K562 (cell line): ENCODE results near the gene SAE1. TPM values are rescaled to one million over a fixed set of nuclear protein-coding genes. Genes with fewer than 3 reads are reported as not detected.

ENCODE experiments used
- BHLHE40 ChIP-seq: IDR thresholded peaks from 2 replicates; pipeline ENCODE4 v1.6.1; 2011; ENCODE audit warnings: low read length, improper control_type of control experiment
- CBX1 ChIP-seq: sonication (generic); IDR thresholded peaks from 2 replicates; pipeline ENCODE4 v1.6.1; 2016; ENCODE audit warnings: antibody characterized with exemption, low read depth, mild to moderate bottlenecking
- CC2D1A ChIP-seq: fragments of 450-650 bp; IDR thresholded peaks from 2 replicates; pipeline ENCODE4 v1.6.1; 2017; ENCODE audit warnings: mild to moderate bottlenecking
- CTBP1 ChIP-seq: fragments of 450-650 bp; IDR thresholded peaks from 2 replicates; pipeline ENCODE4 v1.6.1; 2016; ENCODE audit warnings: borderline replicate concordance
- CUX1 ChIP-seq: fragments of 200-800 bp; sonication (Bioruptor generic); IDR thresholded peaks from 2 replicates; pipeline ENCODE4 v1.6.1; 2016; ENCODE audit warnings: missing genetic modification characterization, missing compliant biosample characterization
- FOXM1 ChIP-seq, 2 experiments: fragments of 450-650 bp in 1 of 2; sonication (generic) in 1 of 2; formaldehyde crosslinking in 1 of 2; IDR thresholded peaks; 2 replicates each; pipeline versions ENCODE4 v1.6.1 to v1.9.0; 2017 to 2022; ENCODE audit warnings: low read depth in 2 of 2, mild to moderate bottlenecking in 2 of 2, missing genetic modification reagents in 1 of 2, moderate library complexity in 1 of 2
- GABPB1 ChIP-seq: sonication (generic); formaldehyde crosslinking; IDR thresholded peaks from 2 replicates; pipeline ENCODE4 v1.8.0; 2022; ENCODE audit warnings: mild to moderate bottlenecking, missing genetic modification reagents
- HDAC2 ChIP-seq: fragments of 450-650 bp; IDR thresholded peaks from 2 replicates; pipeline ENCODE4 v1.6.1; 2016; ENCODE audit warnings: mild to moderate bottlenecking
- ILF3 ChIP-seq: fragments of 450-650 bp; IDR thresholded peaks from 2 replicates; pipeline ENCODE4 v1.6.1; 2018; ENCODE audit warnings: antibody characterized with exemption, mild to moderate bottlenecking, moderate library complexity, borderline replicate concordance
- KLF6 ChIP-seq: fragments of 250-450 bp; sonication (Bioruptor Pico); IDR thresholded peaks from 2 replicates; pipeline ENCODE4 v1.4.0; 2020; ENCODE audit warnings: mild to moderate bottlenecking, moderate library complexity, borderline replicate concordance
- PYGO2 ChIP-seq: fragments of 450-650 bp; IDR thresholded peaks from 2 replicates; pipeline ENCODE4 v1.6.1; 2016; ENCODE audit warnings: mild to moderate bottlenecking, missing genetic modification characterization, moderate library complexity, missing compliant biosample characterization
- SIX5 ChIP-seq, 2 experiments: IDR thresholded peaks; 2 replicates each; pipeline ENCODE4 v1.6.1; 2011; ENCODE audit warnings: low read length in 2 of 2, borderline replicate concordance in 1 of 2, low read depth in 1 of 2, mild to moderate bottlenecking in 1 of 2, moderate library complexity in 1 of 2; ENCODE audit not compliant: insufficient read depth in 1 of 2
- SP2 ChIP-seq: IDR thresholded peaks from 2 replicates; pipeline ENCODE4 v1.6.1; 2011; ENCODE audit warnings: mild to moderate bottlenecking, low read depth, low read length, moderate library complexity; ENCODE audit not compliant: poor library complexity, severe bottlenecking; ENCODE audit errors: extremely low read depth
- TAL1 ChIP-seq: fragments of 450-650 bp; IDR thresholded peaks from 2 replicates; pipeline ENCODE4 v1.6.1; 2016; ENCODE audit warnings: mild to moderate bottlenecking
- THAP7 ChIP-seq: fragments of 250-450 bp; sonication (Bioruptor Pico); IDR thresholded peaks from 2 replicates; pipeline ENCODE4 v1.5.0; 2021
- ZFPM2 ChIP-seq: fragments of 250-450 bp; sonication (Bioruptor Pico); IDR thresholded peaks from 2 replicates; pipeline ENCODE4 v1.5.1; 2022; ENCODE audit warnings: mild to moderate bottlenecking
- ZNF140 ChIP-seq: fragments of 250-450 bp; sonication (Bioruptor Pico); IDR thresholded peaks from 2 replicates; pipeline ENCODE4 v1.8.0; 2021; ENCODE audit warnings: moderate library complexity, mild to moderate bottlenecking, inconsistent platforms
- ZNF764 ChIP-seq: fragments of 250-450 bp; sonication (Bioruptor Pico); IDR thresholded peaks from 2 replicates; pipeline ENCODE4 v1.4.0; 2020; ENCODE audit warnings: low read depth, mild to moderate bottlenecking, moderate library complexity
- polyA plus RNA-seq, 8 experiments: library from polyadenylated mRNA; depleted of rRNA in 4 of 8; stranded (reverse) in 5 of 8; unstranded in 3 of 8; fragments of >200 nt; fragmentation: Nextera tagmentation in 2 of 8; fragmentation: Illumina TruSeq in 1 of 8; extraction: Ambion mirVana in 2 of 8; extraction: Trizol in 1 of 8; gene quantifications; 2 replicates each; pipeline versions ENCODE4 v1.2.1 to v1.2.3, GENCODE V29; 2011 to 2014; ENCODE audit warnings: inconsistent platforms in 1 of 8, missing spikeins in 1 of 8
- total RNA-seq, 7 experiments: library from RNA; depleted of rRNA in 6 of 7; stranded (reverse); fragments of >200 nt in 6 of 7; fragmentation: Illumina TruSeq in 2 of 7; extraction: Trizol in 2 of 7; gene quantifications; 2 replicates each; pipeline versions ENCODE4 v1.2.1 to v1.2.3, GENCODE V29; 2011 to 2021; ENCODE audit warnings: low replicate concordance in 1 of 7
- TF ChIP-seq, protein P1 (sequence below): fragments of 250-450 bp; sonication (Bioruptor Pico); IDR thresholded peaks from 2 replicates; pipeline ENCODE4 v1.8.0; 2021; ENCODE audit warnings: borderline replicate concordance, mild to moderate bottlenecking, moderate library complexity; ENCODE audit not compliant: poor library complexity, severe bottlenecking
- TF ChIP-seq, protein P2 (sequence below): fragments of 450-650 bp; IDR thresholded peaks from one replicate; pipeline ENCODE4 v1.6.1; 2018; ENCODE audit warnings: mild to moderate bottlenecking, moderate library complexity; ENCODE audit not compliant: partially characterized antibody

Gene SAE1
- total and polyA plus RNA-seq, 9 of the 15 experiments (the other 6 are each of a cell fraction or from before 2014, with no cell fraction given): 82.8 to 299 (median 217) TPM

GRCh38 chr19:47247308-47247990 is 116.8 kb downstream of the SAE1 start (continued):
- TF ChIP-seq SIX5 (IDR thresholded peaks at IDR 0.05; ENCODE audit: borderline replicate concordance in 1 of 2, insufficient read depth in 1 of 2, low read depth in 1 of 2, low read length in 2 of 2) (no peak), THAP7 (CRISPR knock-in tag) (no peak), FOXM1 (IDR thresholded peaks at IDR 0.05; ENCODE audit: low read depth) (peak; percentile 52), FOXM1 (CRISPR knock-in tag; IDR thresholded peaks at IDR 0.05; ENCODE audit: low read depth) (no peak), CBX1 (peak; percentile 92), CUX1 (no peak), PYGO2 (no peak), ZFPM2 (CRISPR knock-in tag) (no peak), BHLHE40 (peak; percentile 38; the same call in 1 of the 2 replicates), HDAC2 (peak; percentile 97), GABPB1 (CRISPR knock-in tag) (no peak), ZNF140 (CRISPR knock-in tag) (0 out of 2 replicates have a peak, but pooled peaks have one; percentile 12), TAL1 (no peak; the same call in 1 of the 2 replicates), CC2D1A (peak; percentile 52), CTBP1 (peak; percentile 25; the same call in 1 of the 2 replicates), ZNF764 (CRISPR knock-in tag) (no peak), SP2 (no peak), ILF3 (no peak), KLF6 (0 out of 2 replicates have a peak, but pooled peaks have one; percentile 5)
- TF ChIP-seq, protein P1, sequence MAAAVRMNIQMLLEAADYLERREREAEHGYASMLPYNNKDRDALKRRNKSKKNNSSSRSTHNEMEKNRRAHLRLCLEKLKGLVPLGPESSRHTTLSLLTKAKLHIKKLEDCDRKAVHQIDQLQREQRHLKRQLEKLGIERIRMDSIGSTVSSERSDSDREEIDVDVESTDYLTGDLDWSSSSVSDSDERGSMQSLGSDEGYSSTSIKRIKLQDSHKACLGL (CRISPR knock-in tag): no peak
- TF ChIP-seq, protein P2, sequence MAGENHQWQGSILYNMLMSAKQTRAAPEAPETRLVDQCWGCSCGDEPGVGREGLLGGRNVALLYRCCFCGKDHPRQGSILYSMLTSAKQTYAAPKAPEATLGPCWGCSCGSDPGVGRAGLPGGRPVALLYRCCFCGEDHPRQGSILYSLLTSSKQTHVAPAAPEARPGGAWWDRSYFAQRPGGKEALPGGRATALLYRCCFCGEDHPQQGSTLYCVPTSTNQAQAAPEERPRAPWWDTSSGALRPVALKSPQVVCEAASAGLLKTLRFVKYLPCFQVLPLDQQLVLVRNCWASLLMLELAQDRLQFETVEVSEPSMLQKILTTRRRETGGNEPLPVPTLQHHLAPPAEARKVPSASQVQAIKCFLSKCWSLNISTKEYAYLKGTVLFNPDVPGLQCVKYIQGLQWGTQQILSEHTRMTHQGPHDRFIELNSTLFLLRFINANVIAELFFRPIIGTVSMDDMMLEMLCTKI: no peak
